IMR-90 (cell line): ENCODE results near the gene SLC22A12. TPM values are rescaled to one million over a fixed set of nuclear protein-coding genes. Genes with fewer than 3 reads are reported as not detected.

Experiments used
- ATAC-seq: fragments of 200-7000 bp; cut with Tn5 transposase; 2 replicates; pipeline ENCODE4 v1.9.1; 2020; ENCODE audit warnings: low read depth, mild to moderate bottlenecking, moderate library complexity
- BruUV-seq: library from RNA; stranded (reverse); fragments of 400-500 nt; replicated peaks from 2 replicates; lab custom pipeline; 2021; lab: Mats Ljungman, UMichigan
- CTCF ChIA-PET: fragments of 300-600 bp; formaldehyde crosslinking; extraction: SDS; loops from one replicate; lab custom pipeline; 2021; ENCODE audit warnings: antibody characterized with exemption; lab: Yijun Ruan, JAX
- POLR2A ChIA-PET: fragments of 300-600 bp; sonication (Branson Sonifier 250); formaldehyde crosslinking; loops from one replicate; lab custom pipeline; 2022; ENCODE audit warnings: antibody characterized with exemption; ENCODE audit not compliant: unreplicated experiment; lab: Charles Lee
- DNase-seq: peaks from one replicate; pipeline ENCODE4 v3.0.0; 2013
- H2AFZ ChIP-seq: replicated peaks from 2 replicates; pipeline ENCODE3; 2013; ENCODE audit warnings: low read length, mild to moderate bottlenecking; ENCODE audit not compliant: poor library complexity
- H2AK5ac ChIP-seq: 2 replicates; pipeline ENCODE4 v1.6.1; 2013; ENCODE audit warnings: low read depth, low read length, inconsistent platforms
- H2AK9ac ChIP-seq: replicated peaks from 2 replicates; pipeline ENCODE3; 2013; ENCODE audit warnings: mild to moderate bottlenecking, low read depth, low read length, moderate library complexity; ENCODE audit not compliant: poor library complexity
- H2BK120ac ChIP-seq: 2 replicates; pipeline ENCODE4 v1.6.1; 2013; ENCODE audit warnings: low read depth, low read length, inconsistent platforms
- H2BK15ac ChIP-seq: 3 replicates; pipeline ENCODE4 v1.6.1; 2013; ENCODE audit warnings: low read depth, low read length, inconsistent platforms
- H2BK20ac ChIP-seq: 2 replicates; pipeline ENCODE4 v1.6.1; 2013; ENCODE audit warnings: low read depth, mild to moderate bottlenecking, inconsistent platforms, low read length, moderate library complexity
- H2BK5ac ChIP-seq: 2 replicates; pipeline ENCODE4 v1.6.1; 2013; ENCODE audit warnings: mild to moderate bottlenecking, low read depth, low read length, inconsistent platforms; ENCODE audit not compliant: poor library complexity, severe bottlenecking
- H3K14ac ChIP-seq: replicated peaks from 2 replicates; pipeline ENCODE4 v1.6.1; 2013; ENCODE audit warnings: low read depth, low read length, inconsistent platforms
- H3K18ac ChIP-seq: 2 replicates; pipeline ENCODE4 v1.6.1; 2013; ENCODE audit warnings: low read depth, low read length, control low read depth
- H3K23ac ChIP-seq: 2 replicates; pipeline ENCODE4 v1.6.1; 2013; ENCODE audit warnings: low read depth, low read length, inconsistent platforms
- H3K27ac ChIP-seq: 2 replicates; pipeline ENCODE4 v1.5.1; 2013; ENCODE audit warnings: mild to moderate bottlenecking, control low read depth, low read length; ENCODE audit not compliant: insufficient read depth
- H3K27me3 ChIP-seq: 2 replicates; pipeline ENCODE4 v1.6.1; 2013; ENCODE audit warnings: low read length; ENCODE audit not compliant: control insufficient read depth, insufficient read depth
- H3K36me3 ChIP-seq: 2 replicates; pipeline ENCODE4 v1.6.1; 2013; ENCODE audit warnings: low read length, mixed read lengths; ENCODE audit not compliant: control insufficient read depth, insufficient read depth
- H3K4ac ChIP-seq: 2 replicates; pipeline ENCODE4 v1.6.1; 2013; ENCODE audit warnings: low read depth, low read length, inconsistent platforms
- H3K4me1 ChIP-seq: 2 replicates; pipeline ENCODE4 v1.6.1; 2013; ENCODE audit warnings: low read length, mixed read lengths; ENCODE audit not compliant: control insufficient read depth, insufficient read depth
- H3K4me2 ChIP-seq: 2 replicates; pipeline ENCODE4 v1.6.1; 2013; ENCODE audit warnings: low read depth, mild to moderate bottlenecking, control low read depth, low read length, moderate library complexity
- H3K4me3 ChIP-seq: 2 replicates; pipeline ENCODE4 v1.5.1; 2013; ENCODE audit warnings: low read depth, mild to moderate bottlenecking, control low read depth, low read length, moderate library complexity; ENCODE audit not compliant: insufficient read depth
- H3K56ac ChIP-seq: 2 replicates; pipeline ENCODE4 v1.6.1; 2013; ENCODE audit warnings: low read length, inconsistent platforms; ENCODE audit not compliant: insufficient read depth; ENCODE audit errors: extremely low read depth
- H3K79me1 ChIP-seq, 2 experiments: 2 replicates each; pipeline ENCODE4 v1.6.1; 2013; ENCODE audit warnings: low read length in 2 of 2, inconsistent platforms in 1 of 2, low read depth in 1 of 2
- H3K9ac ChIP-seq: 2 replicates; pipeline ENCODE4 v1.6.1; 2013; ENCODE audit warnings: low read depth, low read length, control low read depth
- H3K9me1 ChIP-seq: 2 replicates; pipeline ENCODE4 v1.6.1; 2013; ENCODE audit warnings: low read length, inconsistent platforms; ENCODE audit not compliant: insufficient read depth
- H3K9me3 ChIP-seq: 2 replicates; pipeline ENCODE4 v1.6.1; 2013; ENCODE audit warnings: low read length; ENCODE audit not compliant: control insufficient read depth, insufficient read depth
- H4K20me1 ChIP-seq: 2 replicates; pipeline ENCODE4 v1.6.1; 2013; ENCODE audit warnings: low read length, inconsistent platforms; ENCODE audit not compliant: insufficient read depth
- H4K5ac ChIP-seq: 2 replicates; pipeline ENCODE4 v1.6.1; 2013; ENCODE audit warnings: mild to moderate bottlenecking, low read depth, low read length, control low read depth
- H4K8ac ChIP-seq, 2 experiments: 2 replicates each; pipeline ENCODE4 v1.6.1; 2013; ENCODE audit warnings: low read depth in 2 of 2, low read length in 2 of 2, control low read depth in 1 of 2, inconsistent platforms in 1 of 2
- H4K91ac ChIP-seq: 2 replicates; pipeline ENCODE4 v1.6.1; 2013; ENCODE audit warnings: low read depth, low read length, inconsistent platforms; ENCODE audit not compliant: insufficient read depth
- BHLHE40 ChIP-seq: fragments of 150-350 bp; IDR thresholded peaks from 2 replicates; pipeline ENCODE4 v1.6.1; 2016; ENCODE audit warnings: mild to moderate bottlenecking, low read depth, low read length
- FOS ChIP-seq: fragments of 150-350 bp; IDR thresholded peaks from 2 replicates; pipeline ENCODE4 v1.6.1; 2016; ENCODE audit warnings: low read depth, low read length
- MAFK ChIP-seq: IDR thresholded peaks from 2 replicates; pipeline ENCODE4 v1.6.1; 2012; ENCODE audit warnings: low read depth, low read length, improper control_type of control experiment
- MAZ ChIP-seq: IDR thresholded peaks from 2 replicates; pipeline ENCODE4 v1.6.1; 2012; ENCODE audit warnings: low read depth, mild to moderate bottlenecking, low read length, improper control_type of control experiment, moderate library complexity, borderline replicate concordance
- NFE2L2 ChIP-seq: fragments of 150-350 bp; IDR thresholded peaks from 2 replicates; pipeline ENCODE4 v1.6.1; 2016; ENCODE audit warnings: low read depth, mild to moderate bottlenecking, low read length
- POLR2A ChIP-seq: IDR thresholded peaks from 2 replicates; pipeline ENCODE4 v1.6.1; 2012; ENCODE audit warnings: mild to moderate bottlenecking, low read depth, low read length
- RAD21 ChIP-seq: IDR thresholded peaks from 2 replicates; pipeline ENCODE4 v1.6.1; 2012; ENCODE audit warnings: low read length, improper control_type of control experiment
- RCOR1 ChIP-seq: IDR thresholded peaks from 2 replicates; pipeline ENCODE4 v1.6.1; 2012; ENCODE audit warnings: mild to moderate bottlenecking, low read length, improper control_type of control experiment; ENCODE audit not compliant: insufficient replicate concordance
- WGBS, 2 experiments: methylation state at CpG; one replicate each; pipeline versions ENCODE4 v1.1.5 to v1.1.7; 2013; ENCODE audit warnings: missing lambda C conversion rate in 2 of 2; ENCODE audit not compliant: insufficient read length in 1 of 2; ENCODE audit errors: extremely low coverage in 2 of 2; 5-methylcytosine and 5-hydroxymethylcytosine counted together
- dilution Hi-C: fragments of 300-500 bp; cut with HindIII; formaldehyde crosslinking; loops from one replicate; pipeline ENCODE4 v1.14.3; 2018; ENCODE audit warnings: low sequenced_read_pairs; ENCODE audit not compliant: unreplicated experiment
- in situ Hi-C: fragments of 300-500 bp; cut with MboI; formaldehyde crosslinking; loops from 3 replicates; pipeline ENCODE4 v1.14.3; 2019; ENCODE audit warnings: low sequenced_read_pairs, inconsistent platforms, mixed read lengths
- intact Hi-C: fragments of 100-400 bp; cut with micrococcal nuclease; formaldehyde crosslinking; loops from 2 replicates; pipeline ENCODE4 v1.10.0; 2022
- polyA plus RNA-seq, 3 experiments: library from polyadenylated mRNA; depleted of rRNA; stranded (reverse); fragments of >200 nt; gene quantifications; 2 replicates each; pipeline ENCODE4 v1.2.3, GENCODE V29; 2012; ENCODE audit warnings: low replicate concordance in 1 of 3
- total RNA-seq: library from RNA; depleted of rRNA; stranded (reverse); fragments of >200 nt; gene quantifications from 2 replicates; pipeline ENCODE4 v1.2.3, GENCODE V29; 2012

The SLC22A12 gene
- total and polyA plus RNA-seq, 2 of the 4 experiments (the other 2 are of a cell fraction), result not detected

DNA sequence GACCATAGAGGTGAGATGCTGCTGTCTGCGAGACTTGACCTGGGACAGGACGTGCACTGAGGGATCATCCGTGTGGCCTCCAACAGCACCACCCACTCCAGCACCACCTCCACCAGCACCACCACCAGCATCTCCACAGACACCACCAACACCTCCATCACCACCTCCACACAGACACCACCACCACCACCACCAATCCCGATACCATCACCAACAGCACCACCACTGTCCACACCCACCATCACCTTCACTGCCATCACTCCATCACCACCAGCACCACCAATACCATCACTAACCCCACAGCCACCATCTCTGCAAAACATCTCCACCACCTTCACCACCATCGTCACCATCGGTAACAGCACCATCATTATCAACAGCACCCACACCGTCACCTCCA is 26.6 kb upstream of the SLC22A12 start:
- H3K9me3 ChIP-seq, result no peaks in the 10 kb centered on the region
- no peak for DNase-seq
- H3K14ac ChIP-seq, result no peak overlapping the region
- H3K4me3 ChIP-seq, result no peak overlapping the region
- no peak overlapping the region for H4K8ac ChIP-seq
- H3K27ac ChIP-seq, result no peak overlapping the region
- no peak overlapping the region for H2BK120ac ChIP-seq
- in situ Hi-C loops, result no loop called here
- no peak overlapping the region for H2AFZ ChIP-seq
- no peak overlapping the region for H2BK15ac ChIP-seq
- no peaks in the 10 kb centered on the region for H3K9me1 ChIP-seq
- no peak overlapping the region for H3K23ac ChIP-seq
- H3K56ac ChIP-seq, result no peak overlapping the region
- H4K20me1 ChIP-seq, result 0 out of 2 replicates have a peak, but pooled peaks cover 4% of the 10 kb centered on the region
- BruUV-seq, result no TSS peak
- TF ChIP-seq NFE2L2 (no peak), MAZ (no peak), RCOR1 (no peak), POLR2A (no peak), FOS (no peak), RAD21 (no peak), BHLHE40 (no peak), MAFK (no peak)
- no peaks in the 10 kb centered on the region for H3K4me1 ChIP-seq
- H4K91ac ChIP-seq, result no peak overlapping the region
- H3K4ac ChIP-seq, result no peak overlapping the region
- intact Hi-C loops, result no loop called here
- 86% methylated on average over 4 of the region's 7 CpGs; no CpG with 5 or more reads in 1 of the 2 experiments for WGBS, 2 experiments
- H3K9ac ChIP-seq, result no peak overlapping the region
- H2BK5ac ChIP-seq, result no peak overlapping the region
- H2AK5ac ChIP-seq, result no peak overlapping the region
- ATAC-seq, result no peak
- dilution Hi-C loops, result no loop called here
- H3K4me2 ChIP-seq, result no peak overlapping the region
- H4K5ac ChIP-seq, result no peak overlapping the region
- H3K36me3 ChIP-seq, result no peaks in the 10 kb centered on the region
- ChIA-PET CTCF (no interaction called here), POLR2A (no interaction called here)
- H3K18ac ChIP-seq, result no peak overlapping the region
- H3K27me3 ChIP-seq, result peaks cover 13% of the 10 kb centered on the region
- no peak overlapping the region for H2AK9ac ChIP-seq
- no peaks in the 10 kb centered on the region for H3K79me1 ChIP-seq
- no peak overlapping the region for H2BK20ac ChIP-seq
